Glomerular visceral epithelial cell (primary cell): ENCODE results near the gene MBD4.

Source experiments
- DNase-seq: peaks from one replicate; pipeline ENCODE4 v3.0.0-alpha.2; 2016; ENCODE audit errors: extremely low spot score

MBD4 gene

DNA sequence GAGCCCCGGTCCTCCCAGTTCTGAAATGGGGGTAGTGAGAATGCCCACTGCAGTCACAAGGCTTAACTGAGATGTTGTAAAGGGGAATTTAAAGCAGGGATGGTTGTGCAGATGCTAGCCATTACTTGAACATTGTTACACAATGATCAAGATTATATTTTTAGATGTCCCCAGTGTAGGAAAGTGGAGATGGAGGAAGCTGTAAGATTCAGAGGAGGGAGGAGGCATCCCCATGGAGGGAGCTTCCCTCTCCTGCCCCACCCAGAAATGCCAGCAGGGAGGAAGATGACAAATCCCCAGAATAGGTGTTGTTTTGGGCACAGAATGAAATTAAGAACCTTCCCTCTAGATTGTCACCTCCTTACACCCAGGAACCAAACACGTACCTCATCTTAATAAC is 57.4 kb downstream of the MBD4 start:
- no peak for DNase-seq
